Hematopoietic multipotent progenitor cell (in vitro differentiated cells): ENCODE results near the gene NTNG1. TPM values are rescaled to one million over a fixed set of nuclear protein-coding genes. Genes with fewer than 3 reads are reported as not detected.

Experiments used
- DNase-seq, 3 donors: peaks; one replicate each; pipeline ENCODE4 v3.0.0-alpha.2; 2011 to 2015; ENCODE audit warnings: low read depth in 2 of 3, low spot score in 2 of 3
- total RNA-seq: library from RNA; depleted of rRNA; stranded (reverse); fragments of >200 nt; gene quantifications from one replicate; pipeline ENCODE4 v1.2.3, GENCODE V29; 2012

NTNG1 gene
- total RNA-seq, 1 donor: under 0.01 TPM

DNA sequence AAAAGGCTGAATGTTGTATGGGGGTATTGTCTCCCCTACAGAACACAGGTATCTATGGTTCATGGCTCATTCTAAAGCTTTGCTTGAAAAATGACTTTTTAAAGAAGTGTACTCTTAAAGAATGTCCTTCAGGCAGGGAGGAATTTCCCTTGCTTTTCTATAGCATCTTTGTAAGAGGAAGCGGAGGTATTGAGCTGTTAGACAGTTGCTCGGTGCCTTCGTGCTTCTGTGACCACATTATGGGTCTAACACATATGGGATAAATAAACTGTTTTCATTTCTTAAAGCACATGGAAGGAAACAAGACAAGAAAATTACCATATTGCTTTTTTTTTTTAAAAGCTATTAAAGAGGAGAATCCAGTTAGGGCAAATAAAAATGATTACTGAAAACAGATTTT is 182.9 kb downstream of the NTNG1 start:
- DNase-seq: no peak

DNA sequence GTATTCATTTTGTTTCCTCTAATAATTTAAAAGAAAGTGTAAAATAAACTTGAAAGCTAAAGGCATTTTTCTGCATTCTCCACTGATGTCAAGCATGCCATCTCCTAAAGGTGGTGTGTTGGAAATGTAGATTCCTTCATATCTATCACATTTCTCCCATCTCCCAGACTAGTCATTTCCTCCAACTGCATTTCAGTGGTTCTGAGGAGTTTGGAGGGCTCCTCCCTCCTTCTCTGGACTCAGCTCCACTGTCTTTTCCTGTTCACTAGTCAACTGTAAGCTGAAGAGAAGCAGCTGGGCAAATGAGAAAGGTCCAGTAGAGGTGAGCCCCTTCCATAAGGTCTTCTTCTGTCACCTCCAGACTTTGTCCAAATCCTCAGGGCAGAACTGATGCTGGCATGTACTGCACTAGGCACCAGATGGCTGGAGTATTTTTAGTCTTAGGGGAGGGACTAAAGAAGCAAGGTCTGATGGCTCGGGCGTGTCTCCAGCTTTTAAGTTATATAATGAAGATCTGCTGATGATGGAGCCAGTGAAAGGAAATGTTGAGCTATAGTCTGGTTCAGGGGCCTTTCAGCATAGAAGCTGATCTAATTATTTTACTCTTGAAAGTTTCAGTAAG is 186.1 kb downstream of the NTNG1 start:
- no peak for DNase-seq

DNA sequence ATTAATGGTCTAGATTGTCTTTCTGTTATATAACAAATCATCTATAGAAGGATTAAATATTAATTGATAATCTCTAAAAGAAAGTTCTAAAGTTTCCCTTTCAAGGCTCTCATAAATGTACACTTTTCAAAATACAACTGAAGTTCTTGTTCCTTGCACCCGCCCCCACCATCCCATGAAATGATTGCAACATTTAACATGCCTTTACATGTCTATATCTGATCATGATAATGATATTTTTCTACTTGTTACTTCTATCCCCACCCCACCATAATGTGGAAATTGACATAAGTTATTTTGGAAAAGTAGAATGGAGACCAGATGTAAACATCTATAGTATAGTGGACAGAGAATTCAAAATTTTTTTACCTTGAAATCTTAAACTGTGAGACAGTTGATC is 186.6 kb downstream of the NTNG1 start:
- no peak for DNase-seq

DNA sequence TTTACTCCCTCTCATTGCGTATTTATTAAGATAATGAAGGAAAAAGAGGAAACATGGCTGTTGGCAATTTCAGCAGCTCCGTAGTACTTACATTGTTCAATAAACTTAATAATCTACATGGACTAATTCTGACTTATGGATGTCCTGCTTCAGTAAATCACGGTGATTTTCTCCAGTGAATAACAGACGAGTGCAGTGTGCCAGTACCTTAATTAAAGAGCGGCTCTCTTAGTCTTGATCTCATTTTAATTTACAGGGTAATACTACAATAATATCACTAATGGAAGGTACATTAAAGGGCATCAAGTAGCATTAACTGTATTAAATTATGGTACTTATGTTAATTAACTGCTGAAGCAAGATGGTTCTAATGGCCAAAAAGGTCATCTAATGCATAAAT is 187.2 kb downstream of the NTNG1 start:
- DNase-seq: no peak

DNA sequence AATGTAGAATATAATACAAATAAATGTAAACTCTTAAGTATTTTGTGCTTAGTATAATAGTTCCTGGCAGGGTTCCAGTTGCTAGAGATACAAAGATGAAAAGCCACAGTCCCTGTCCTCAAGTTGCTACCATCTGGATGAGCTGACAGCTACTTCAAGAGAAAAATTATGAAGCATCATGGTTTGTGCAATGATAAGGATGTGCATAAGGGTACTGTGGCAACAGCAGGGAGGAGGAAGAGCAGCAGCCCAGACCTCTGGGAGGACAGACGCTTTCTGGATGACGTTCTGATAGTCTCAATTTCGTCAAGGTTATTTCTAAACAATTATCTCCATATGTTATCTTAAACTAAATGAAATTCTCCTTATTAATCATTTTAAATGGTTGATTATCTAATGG is 198.9 kb downstream of the NTNG1 start:
- no peak for DNase-seq

DNA sequence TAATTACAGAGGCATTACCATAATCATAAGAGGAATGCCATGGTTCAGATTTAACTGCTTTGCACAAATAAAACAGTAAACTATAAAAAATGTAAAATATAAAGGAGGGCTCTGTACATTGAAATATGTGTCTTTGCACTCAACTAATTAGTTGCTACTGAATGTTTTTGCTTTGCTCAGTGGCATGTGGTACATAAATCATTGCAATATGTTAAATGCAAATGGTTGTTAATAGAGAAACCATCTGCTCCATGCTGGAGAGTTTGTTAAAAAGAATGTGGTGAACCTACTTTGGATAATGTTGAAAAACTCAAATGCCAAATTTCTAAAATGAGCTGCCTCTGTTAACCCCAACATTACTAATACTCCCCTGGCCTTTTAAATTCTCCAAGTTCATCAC is 201.5 kb downstream of the NTNG1 start:
- DNase-seq: no peak

DNA sequence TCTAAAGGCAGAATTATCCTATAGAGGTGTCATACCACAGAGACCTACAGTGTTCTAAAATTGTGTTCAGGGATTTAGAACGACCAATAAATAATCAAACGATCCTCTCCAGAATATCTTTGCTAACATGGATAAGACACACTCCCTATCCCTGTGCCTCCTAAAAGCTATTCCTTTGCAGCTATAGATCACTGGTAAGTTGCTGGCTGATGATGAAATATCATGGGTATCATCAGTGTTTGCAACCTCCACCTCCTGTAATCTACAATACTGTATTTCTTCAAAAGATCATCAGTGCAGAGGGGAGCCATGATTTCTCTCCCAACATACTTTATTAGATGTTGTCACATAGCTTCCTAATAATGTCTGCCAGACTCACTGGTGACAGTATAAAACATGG is 201.9 kb downstream of the NTNG1 start:
- no peak for DNase-seq

DNA sequence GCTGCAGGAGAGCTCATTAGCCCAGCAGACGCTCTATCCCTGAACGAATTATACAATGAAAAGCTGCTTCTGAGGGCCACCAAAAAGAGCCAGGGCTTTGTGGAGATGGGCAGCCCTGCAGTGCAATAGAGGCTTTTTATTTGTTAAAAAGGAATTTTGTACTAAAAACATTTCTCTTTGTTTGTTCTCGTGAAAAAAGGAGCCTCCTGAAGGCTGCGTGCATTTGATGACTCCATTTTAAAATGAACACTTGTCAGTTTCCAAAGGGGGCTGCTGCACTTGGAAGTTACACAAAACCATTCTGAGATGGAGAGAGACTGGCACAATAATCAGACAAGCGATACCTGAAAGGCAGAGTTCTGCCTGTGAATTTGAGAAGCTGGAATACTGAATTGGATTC is 202.8 kb downstream of the NTNG1 start:
- DNase-seq: no peak

DNA sequence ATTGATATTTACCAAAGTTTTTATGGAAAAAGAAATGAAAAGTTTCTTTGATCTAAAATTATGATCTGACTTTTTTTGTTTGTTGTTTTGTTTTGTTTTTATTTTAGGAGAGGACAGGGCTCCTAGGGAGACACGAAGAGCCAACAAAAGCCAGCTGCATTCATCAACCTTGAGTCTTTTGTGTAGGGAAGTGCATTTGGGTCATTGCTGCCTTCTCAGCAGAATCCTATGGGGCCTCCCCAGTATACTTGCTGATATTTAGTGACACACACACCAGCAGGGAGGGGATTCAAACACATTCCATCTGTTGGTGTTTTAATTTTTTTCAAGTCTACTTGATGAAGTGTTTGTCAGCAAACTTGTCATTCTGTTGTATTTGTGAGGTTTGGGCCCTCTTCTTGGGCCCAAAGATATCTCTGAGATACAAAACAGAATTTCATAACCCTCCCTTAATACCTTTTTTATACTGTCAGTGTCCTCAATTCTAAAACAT is 203.5 kb downstream of the NTNG1 start:
- DNase-seq: no peak

DNA sequence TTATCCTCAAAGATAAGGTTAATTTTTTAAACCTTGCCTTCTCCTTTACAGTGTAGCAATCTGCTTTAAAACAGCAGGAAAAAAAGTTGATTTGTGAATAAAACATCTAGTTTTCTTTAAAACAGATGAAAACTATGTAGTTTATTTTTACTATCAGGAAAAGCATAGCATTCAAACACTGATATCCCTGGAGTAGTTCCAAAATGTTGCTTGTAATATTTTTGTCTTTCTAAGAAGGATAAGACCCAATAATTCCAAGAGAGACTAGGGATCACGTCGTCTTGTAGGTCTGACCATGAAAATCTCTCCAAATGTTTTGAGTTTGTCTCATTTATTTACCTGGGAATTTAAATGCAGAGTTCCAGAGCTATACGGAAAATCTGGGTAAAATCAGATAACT is 204.0 kb downstream of the NTNG1 start:
- DNase-seq: no peak

DNA sequence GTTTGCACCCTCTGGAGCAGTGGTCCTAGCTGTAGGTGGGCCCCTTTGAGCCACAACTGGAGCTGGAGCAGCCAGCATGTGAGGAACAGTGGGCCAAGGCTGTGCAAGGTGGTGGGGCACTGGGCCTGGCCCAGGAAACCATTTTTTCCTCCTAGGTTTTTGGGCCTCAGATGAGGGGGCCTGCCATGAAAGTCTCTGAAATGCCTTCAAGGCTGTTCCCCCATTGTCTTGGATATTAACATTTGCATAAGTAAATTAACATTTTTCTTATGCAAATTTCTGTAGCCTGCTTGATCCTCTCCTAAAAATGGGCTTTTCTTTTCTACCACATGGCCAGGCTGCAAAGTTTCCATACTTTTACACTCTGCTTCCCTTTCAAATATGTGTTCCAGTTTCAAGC is 212.0 kb downstream of the NTNG1 start:
- DNase-seq: no peak

DNA sequence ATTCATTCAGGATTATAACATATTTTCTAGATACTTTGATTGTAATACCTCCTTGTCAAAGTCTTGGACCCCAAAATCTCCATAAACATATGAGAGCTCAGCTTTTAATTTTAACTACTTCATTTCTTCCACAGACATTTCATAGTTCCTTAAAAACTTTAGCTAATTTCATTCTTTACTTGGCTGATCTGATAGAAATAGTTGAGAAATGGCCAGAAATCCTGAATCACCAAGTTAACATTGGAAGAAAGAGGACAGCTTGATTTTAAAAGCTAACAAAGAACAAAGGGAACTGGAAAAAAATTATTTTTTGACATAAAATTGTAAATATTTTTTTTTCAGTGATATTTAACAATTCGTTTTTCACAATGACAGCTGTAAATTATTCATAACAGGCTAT is 216.5 kb downstream of the NTNG1 start:
- DNase-seq: no peak

DNA sequence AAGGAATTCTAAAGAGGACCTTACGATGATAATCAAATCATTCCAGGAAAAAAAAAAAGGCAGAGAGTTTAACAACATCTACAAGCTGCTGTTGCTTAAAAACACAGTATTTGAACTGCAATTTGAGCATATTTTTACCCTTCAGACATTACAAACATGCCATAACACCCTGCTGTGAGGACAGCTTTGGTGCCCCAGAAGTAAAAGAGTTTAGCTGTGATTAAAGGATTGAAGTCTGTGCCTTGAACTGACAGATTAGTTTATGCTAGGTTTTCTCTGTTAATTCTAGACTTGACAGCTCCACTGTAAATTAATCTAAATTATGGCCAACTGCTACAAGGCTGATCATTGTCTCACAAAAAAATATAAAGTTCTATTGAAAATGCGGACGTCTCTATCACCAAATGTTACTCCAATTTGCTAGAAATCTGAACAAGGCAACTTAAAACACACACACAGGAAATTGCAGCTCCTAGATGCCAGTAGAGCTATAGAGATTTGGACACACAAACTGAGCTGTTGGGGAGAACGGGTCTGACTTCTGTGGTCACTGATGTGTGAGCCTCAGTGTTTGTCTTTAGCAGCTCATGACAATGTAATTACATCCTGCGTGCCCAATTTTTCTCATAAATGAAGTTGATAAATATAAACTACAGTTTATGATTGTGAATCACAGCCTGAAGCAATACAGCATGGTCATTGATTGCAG is 217.9 kb downstream of the NTNG1 start:
- DNase-seq: no peak

DNA sequence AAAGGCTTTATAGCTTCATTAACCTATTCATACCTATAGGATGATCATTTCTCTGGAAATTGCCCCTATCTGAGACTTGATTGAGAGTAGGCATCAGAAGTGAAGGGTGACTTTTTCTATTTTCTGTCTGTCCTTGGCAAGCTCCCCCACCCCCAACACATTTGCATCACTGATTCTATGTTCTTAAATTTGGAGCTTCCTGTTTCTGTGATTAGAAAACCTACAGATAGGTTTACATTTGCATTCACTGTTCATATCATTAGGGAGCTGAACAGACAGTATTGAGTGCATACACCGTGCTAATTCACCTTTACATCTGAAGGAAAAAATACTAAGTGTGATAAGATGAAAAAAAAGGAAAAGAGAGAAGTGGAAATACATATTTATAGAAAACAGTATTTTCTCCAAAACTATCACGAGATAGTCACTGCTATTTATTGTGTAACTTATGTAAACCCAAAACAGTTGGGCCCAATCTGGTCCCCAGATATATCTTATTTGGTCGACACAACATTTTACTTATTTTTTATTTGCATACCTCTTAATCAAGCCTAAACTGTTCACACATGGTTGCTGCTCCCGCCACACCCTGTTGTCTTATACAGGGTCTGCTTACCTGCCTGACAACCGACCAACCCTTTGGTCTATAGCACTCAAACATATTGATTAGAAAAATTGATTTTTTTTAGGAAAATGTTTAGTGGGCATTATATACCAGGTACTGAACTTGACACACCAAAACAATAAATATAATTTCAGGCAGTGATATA is 218.8 kb downstream of the NTNG1 start:
- DNase-seq: no peak

DNA sequence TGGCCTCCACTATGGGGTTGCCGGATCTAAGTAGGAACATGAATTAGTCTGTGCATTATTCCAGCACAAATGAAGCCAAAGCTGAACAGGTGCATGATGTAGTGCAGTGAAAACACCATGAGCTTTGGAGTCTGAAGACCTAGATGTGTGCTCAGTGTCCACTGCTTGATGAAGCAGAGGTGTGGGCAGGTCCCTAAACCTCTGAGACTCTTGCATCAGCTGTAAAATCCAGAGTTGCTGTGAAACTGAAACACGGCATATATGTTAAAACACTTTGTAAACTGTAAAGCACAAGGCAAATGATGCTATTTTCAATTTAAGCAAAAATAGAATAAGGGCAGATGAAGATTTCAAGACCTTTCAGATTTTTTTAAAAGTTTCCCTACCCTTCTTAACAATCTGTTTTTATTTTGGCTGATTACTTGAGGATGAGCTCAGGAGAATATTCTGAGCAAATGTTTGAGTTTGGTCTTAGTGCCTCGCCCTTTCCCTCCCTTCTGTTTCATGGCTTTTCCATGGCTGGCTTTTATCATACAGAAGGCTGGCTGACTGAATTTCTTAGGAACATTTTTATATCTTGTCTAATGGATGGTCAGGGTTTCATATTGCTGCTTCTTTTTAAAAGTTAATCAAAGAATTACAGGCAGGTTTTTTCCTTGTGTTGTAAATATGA is 221.8 kb downstream of the NTNG1 start:
- DNase-seq: no peak

DNA sequence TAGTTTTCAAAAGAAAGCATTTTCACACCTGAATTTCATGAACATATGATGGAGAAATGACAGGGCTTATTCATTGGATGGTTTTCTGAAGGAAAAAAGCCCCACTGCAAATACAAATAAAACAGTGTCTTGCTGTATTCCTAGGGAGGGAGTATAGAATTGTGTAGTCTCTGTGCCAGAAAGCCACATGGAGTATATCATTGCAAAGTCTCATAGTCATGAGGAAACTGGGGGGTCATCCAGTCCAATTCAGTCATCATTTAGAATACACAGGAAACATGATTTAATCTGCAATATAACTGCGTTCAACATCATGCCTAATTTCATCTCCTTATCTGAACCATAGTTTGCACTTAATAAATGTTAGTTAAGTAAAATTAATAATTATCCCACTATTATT is 222.3 kb downstream of the NTNG1 start:
- no peak for DNase-seq

DNA sequence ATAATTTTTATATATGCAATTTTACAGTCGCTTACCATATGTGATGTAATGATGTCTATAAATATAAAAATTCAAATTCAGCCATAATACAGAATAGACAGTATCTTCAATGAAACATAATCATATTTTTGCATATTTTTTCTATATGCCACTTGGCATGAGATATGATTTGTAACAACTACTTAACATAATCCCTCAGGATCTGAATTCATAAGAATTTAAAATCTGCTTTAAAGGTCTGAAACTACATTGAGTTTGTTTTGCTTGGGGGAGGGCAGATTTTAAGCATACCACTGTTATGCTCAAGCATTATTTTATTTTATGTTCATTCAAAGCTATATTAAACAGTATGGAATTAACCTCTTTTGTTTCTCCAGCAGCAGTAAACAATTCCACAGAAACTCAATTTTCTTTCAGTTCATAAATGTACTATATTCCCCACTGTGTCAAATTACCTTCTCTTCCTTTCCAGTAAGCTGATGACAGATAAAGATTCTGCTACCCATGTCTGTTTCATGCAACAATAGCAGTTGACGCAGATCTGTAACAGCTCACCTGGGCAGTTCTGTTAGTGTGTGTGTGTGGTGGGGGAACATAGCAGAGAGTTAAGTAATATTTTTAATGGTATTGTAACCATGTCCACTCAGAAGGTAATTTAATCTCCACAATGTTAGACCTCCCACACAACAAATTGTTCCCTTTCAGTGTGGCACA is 224.8 kb downstream of the NTNG1 start:
- no peak for DNase-seq

DNA sequence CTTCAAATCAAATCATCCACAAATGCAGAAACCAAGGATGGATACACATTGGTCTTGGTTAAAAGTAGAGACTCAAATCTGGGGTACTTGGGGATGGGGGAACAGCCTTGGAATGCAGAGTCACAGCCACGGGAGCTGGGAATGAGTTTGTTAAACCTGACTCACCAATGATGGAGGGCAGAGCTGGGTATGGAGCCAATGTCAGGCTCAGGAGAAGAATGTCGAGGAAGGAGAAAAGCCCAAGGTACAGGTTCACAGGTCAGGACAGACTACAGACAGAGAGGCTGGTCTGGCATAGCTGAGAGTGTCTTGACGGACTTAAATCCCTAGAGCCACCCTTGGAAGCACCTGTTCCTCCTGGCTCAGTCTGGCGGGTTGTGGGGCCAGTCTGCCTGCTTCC is 237.6 kb downstream of the NTNG1 start:
- no peak for DNase-seq

DNA sequence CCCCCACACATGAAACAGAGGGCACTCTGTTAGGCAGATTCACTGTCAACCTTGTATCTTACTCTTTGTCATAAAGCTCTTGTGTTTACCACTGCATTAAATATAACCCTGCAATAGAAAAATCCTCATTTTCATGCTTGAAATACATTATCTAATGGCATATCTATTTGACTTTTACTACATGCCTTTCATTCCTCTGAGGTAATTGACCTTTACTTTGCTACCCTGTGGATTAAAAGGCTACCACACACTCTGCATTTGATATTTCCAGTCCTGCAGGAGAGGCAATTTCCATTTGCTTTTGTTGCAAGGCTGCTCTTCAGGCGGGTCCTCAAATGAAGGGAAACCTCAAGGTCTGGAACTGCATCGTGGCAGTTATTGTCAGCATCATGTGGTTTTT is 238.0 kb downstream of the NTNG1 start:
- DNase-seq: no peak

DNA sequence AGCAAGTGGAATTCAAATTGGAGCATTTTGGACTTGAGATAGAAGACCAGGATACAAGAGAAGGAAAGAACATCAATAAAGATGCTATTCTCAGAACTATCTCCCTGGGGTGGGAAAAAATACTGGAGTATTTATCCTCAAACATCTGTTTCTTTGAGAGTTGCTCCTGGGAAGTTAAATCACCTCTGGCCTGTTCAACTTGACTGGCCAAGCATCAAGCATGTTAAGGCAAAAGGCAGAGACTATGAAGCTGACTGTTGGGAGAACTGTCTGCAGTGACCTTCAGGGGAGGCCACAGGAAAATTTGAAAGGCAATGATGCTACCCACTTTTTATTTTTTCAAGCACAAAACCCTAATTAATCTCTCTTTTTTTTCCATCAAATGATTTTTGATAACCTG is 239.0 kb downstream of the NTNG1 start:
- DNase-seq: no peak
